Astrocyte of the spinal cord (primary cell): ENCODE results near the gene SYCP2.
"Not testable (repeated sequence)": the region's sequence is repeated elsewhere in the genome, so short reads cannot be mapped to it uniquely, and the experiment has no call there.

Experiments
- DNase-seq: peaks from one replicate; pipeline ENCODE4 v3.0.0; 2011; ENCODE audit warnings: low read depth, low spot score
- H3K4me3 ChIP-seq: 2 replicates; pipeline ENCODE4 v1.5.1; 2011; ENCODE audit warnings: low read depth, mild to moderate bottlenecking, low read length, moderate library complexity
- in situ Hi-C: cut with HindIII; loops from 2 replicates; pipeline ENCODE4 v1.10.0; 2017; ENCODE audit warnings: low sequenced_read_pairs
- TF ChIP-seq, protein P1 (sequence below): IDR thresholded peaks from 2 replicates; pipeline ENCODE4 v1.5.1; 2012; ENCODE audit warnings: low read depth, mild to moderate bottlenecking, low read length, inconsistent platforms

SYCP2 gene

DNA sequence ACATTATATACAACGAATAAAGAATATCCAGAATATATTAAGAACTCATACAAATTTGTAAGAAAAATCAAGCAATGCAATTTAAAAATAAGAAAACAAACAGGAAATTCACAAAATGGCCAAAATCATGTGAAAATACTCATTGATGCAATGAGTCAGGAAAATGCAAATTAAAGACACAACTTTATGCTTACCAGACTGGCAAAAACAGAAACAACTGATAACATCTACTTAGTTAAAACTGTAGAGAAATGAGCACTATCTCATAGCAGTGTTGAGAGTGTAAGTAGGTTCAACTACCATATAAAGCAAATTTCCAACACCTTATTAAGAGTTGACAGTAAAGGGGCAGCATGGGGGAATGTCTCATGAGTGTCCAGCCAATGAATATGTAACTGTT, 62.3 kb downstream of the SYCP2 start:
- in situ Hi-C loops: no loop called here
- H3K4me3 ChIP-seq: no peak overlapping the region
- no peak for DNase-seq
- TF ChIP-seq, protein P1, sequence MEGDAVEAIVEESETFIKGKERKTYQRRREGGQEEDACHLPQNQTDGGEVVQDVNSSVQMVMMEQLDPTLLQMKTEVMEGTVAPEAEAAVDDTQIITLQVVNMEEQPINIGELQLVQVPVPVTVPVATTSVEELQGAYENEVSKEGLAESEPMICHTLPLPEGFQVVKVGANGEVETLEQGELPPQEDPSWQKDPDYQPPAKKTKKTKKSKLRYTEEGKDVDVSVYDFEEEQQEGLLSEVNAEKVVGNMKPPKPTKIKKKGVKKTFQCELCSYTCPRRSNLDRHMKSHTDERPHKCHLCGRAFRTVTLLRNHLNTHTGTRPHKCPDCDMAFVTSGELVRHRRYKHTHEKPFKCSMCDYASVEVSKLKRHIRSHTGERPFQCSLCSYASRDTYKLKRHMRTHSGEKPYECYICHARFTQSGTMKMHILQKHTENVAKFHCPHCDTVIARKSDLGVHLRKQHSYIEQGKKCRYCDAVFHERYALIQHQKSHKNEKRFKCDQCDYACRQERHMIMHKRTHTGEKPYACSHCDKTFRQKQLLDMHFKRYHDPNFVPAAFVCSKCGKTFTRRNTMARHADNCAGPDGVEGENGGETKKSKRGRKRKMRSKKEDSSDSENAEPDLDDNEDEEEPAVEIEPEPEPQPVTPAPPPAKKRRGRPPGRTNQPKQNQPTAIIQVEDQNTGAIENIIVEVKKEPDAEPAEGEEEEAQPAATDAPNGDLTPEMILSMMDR: no peak

- no peak overlapping the region for H3K4me3 ChIP-seq
- in situ Hi-C loops: no loop called here
- TF ChIP-seq, protein P1: no peak
- no peak for DNase-seq
Measured at GRCh38 chr20:59866338-59866737, 67.1 kb downstream of the SYCP2 start.

- TF ChIP-seq, protein P1: no peak
- in situ Hi-C loops: no loop called here
- H3K4me3 ChIP-seq: no peak overlapping the region
- DNase-seq: no peak
Measured at GRCh38 chr20:59864726-59865125, 68.7 kb downstream of the SYCP2 start.

DNA sequence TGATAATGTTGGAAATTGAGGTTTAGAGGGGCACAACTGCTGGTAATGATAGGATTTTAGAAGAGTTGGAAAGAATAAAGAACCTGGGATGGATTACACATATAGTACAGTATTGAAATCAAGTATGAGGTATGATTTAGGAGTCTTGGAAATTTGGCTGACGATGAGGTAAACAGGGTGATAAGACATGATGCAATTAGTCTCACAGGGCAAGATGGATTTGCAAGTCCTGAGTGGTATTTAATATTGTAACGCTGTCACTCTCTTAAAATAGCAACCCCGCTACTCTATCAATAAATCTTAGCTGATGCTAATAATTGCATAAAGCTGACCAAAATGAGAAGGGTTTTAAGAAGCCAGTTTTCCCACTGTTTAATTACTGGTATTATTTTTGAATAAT, 70.4 kb downstream of the SYCP2 start:
- in situ Hi-C loops: no loop called here
- DNase-seq: no peak
- TF ChIP-seq, protein P1: no peak
- no peak overlapping the region for H3K4me3 ChIP-seq

DNA sequence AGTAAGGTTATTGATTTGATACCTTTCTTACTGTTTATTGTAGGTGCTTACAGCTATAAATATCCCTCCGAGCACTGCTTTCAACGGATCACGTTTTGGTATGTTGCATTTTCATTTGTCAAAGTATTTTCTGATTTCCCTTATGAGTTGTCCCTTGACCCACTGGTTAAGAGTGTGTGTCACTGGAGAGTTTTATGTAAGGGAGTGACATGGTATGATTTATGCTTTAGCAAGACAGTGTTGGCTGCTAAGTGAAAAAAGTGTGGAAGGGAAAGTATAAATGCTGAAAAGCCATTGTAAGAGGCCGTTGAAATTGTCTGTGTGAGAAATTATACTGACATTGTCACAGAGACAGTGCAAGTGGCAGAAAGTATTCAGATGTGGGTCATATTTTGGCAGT, 72.0 kb downstream of the SYCP2 start:
- in situ Hi-C loops: no loop called here
- TF ChIP-seq, protein P1: no peak

DNA sequence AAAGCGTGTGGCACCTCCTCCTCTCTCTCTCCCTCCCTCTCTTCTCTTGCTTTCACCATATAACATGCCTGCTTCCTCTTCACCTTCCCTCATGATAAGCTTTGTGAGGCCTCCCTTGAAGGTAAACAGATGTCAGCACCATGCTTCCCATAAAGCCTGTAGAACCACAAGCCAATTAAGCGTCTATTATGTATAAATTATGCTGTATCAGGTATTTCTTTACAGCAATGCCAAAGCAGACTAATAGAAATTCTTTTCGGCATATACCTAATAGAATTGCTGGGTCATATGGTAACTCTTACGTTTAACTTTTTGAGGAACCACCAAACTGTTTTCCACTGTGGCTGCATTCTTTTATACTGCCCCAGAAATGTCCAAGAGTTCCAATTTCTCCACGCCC, 75.0 kb downstream of the SYCP2 start:
- TF ChIP-seq, protein P1: no peak
- H3K4me3 ChIP-seq: no peak overlapping the region
- DNase-seq: no peak
- in situ Hi-C loops: no loop called here

More for the DNA sequence above, 72.0 kb downstream of the SYCP2 start:
- no peak for DNase-seq
- no peak overlapping the region for H3K4me3 ChIP-seq

DNA sequence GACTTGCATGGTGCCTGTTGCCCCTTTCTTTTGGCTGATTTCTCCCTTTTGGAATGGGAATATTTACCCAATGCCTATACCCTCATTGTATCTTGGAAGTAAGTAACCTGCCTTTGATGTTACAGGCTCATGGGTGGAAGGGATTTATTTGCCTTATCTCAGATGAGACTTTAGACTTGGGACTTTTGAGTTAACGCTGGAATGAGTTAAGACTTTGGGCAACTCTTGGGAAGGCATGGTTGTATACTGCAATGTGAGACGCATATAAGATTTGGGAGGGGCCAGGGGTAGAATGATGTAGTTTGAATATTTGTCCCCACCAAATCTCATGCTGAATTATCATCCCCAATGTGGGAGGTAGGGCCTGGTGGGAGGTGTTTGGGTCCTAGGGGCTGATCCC, 75.5 kb downstream of the SYCP2 start:
- H3K4me3 ChIP-seq: no peak overlapping the region
- in situ Hi-C loops: no loop called here
- no peak for DNase-seq
- TF ChIP-seq, protein P1: no peak

DNA sequence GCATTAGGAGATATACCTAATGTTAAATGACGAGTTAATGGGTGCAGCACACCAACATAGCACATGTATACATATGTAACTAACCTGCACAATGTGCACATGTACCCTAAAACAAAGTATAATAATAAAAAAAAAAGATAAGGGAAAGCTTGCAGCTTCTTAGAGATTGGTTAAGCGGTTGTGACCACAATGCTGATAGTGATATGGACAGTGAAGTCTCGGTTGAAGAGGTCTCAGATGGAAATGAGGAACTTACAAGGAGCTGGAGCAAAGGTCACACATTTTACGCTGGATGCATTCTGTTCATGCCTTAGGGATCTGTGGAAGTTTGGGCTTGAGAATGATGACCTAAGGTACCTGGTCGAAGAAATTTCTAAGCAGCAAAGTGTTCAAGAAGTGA, 76.5 kb downstream of the SYCP2 start:
- DNase-seq, H3K4me3 ChIP-seq, in situ Hi-C loops: not testable (repeated sequence)

- in situ Hi-C loops, H3K4me3 ChIP-seq, DNase-seq: not testable (repeated sequence)
Measured at GRCh38 chr20:59856526-59856925, 76.9 kb downstream of the SYCP2 start.
